Measurements from ENCODE around the gene TDRD10. TPM values are rescaled to one million over a fixed set of nuclear protein-coding genes. Genes with fewer than 3 reads are reported as not detected.

The TDRD10 gene
- total RNA-seq, 1 experiment from 2014 or later = not detected

- Histone ChIP-seq H3K27me3 (no peaks in the 10 kb centered on the region), H3K9me3 (replicated peaks) (no peaks in the 10 kb centered on the region), H3K4me3 (no peak overlapping the region), H3K36me3 (peaks cover 65% of the 10 kb centered on the region), H3K4me1 (peaks cover 33% of the 10 kb centered on the region), H3K27ac (no peak overlapping the region; the same call in 1 of the 2 replicates)
- no peak for DNase-seq
Observed at GRCh38 chr1:154582885-154583284, 80.9 kb downstream of the TDRD10 start.

GRCh38 chr1:154583773-154584172, 81.8 kb downstream of the TDRD10 start:
- Histone ChIP-seq H3K9me3 (replicated peaks) (no peaks in the 10 kb centered on the region), H3K27me3 (no peaks in the 10 kb centered on the region), H3K27ac (peak overlapping the region; percentile 26), H3K36me3 (peaks cover 74% of the 10 kb centered on the region), H3K4me3 (no peak overlapping the region), H3K4me1 (peaks cover 26% of the 10 kb centered on the region)
- DNase-seq = peak; percentile 79 to 80

- Histone ChIP-seq H3K4me1 (peaks cover 22% of the 10 kb centered on the region), H3K9me3 (replicated peaks) (no peaks in the 10 kb centered on the region), H3K27ac (peak overlapping the region; percentile 26; the same call in 1 of the 2 replicates), H3K27me3 (no peaks in the 10 kb centered on the region), H3K4me3 (no peak overlapping the region), H3K36me3 (peaks cover 81% of the 10 kb centered on the region)
- DNase-seq = no peak
Observed at GRCh38 chr1:154584267-154584994, 82.4 kb downstream of the TDRD10 start.

- peaks cover 22% of the 10 kb centered on the region for H3K4me1 ChIP-seq
- no peaks in the 10 kb centered on the region for H3K9me3 ChIP-seq (replicated peaks)
- H3K27me3 ChIP-seq = no peaks in the 10 kb centered on the region
- no peak overlapping the region for H3K4me3 ChIP-seq
- no peak for DNase-seq
- peaks cover 77% of the 10 kb centered on the region for H3K36me3 ChIP-seq
- H3K27ac ChIP-seq = no peak overlapping the region
Observed at GRCh38 chr1:154586231-154586630, 84.2 kb downstream of the TDRD10 start.

GRCh38 chr1:154586641-154587040, 84.6 kb downstream of the TDRD10 start:
- Histone ChIP-seq H3K4me1 (peaks cover 22% of the 10 kb centered on the region), H3K36me3 (peaks cover 79% of the 10 kb centered on the region), H3K27me3 (no peaks in the 10 kb centered on the region), H3K27ac (no peak overlapping the region), H3K9me3 (replicated peaks) (no peaks in the 10 kb centered on the region), H3K4me3 (no peak overlapping the region)
- DNase-seq = no peak

- H3K9me3 ChIP-seq (replicated peaks) = no peaks in the 10 kb centered on the region
- no peaks in the 10 kb centered on the region for H3K27me3 ChIP-seq
- no peak overlapping the region for H3K4me3 ChIP-seq
- H3K36me3 ChIP-seq = peaks cover 86% of the 10 kb centered on the region
- DNase-seq = no peak
- no peak overlapping the region for H3K27ac ChIP-seq
- peaks cover 7% of the 10 kb centered on the region for H3K4me1 ChIP-seq
Observed at GRCh38 chr1:154589780-154590179, 87.8 kb downstream of the TDRD10 start.

GRCh38 chr1:154590756-154591155, 88.7 kb downstream of the TDRD10 start:
- H3K4me1 ChIP-seq = no peaks in the 10 kb centered on the region
- no peaks in the 10 kb centered on the region for H3K27me3 ChIP-seq
- peaks cover 87% of the 10 kb centered on the region for H3K36me3 ChIP-seq
- DNase-seq = no peak
- no peak overlapping the region for H3K27ac ChIP-seq
- H3K4me3 ChIP-seq = no peak overlapping the region
- H3K9me3 ChIP-seq (replicated peaks) = no peaks in the 10 kb centered on the region

- Histone ChIP-seq H3K36me3 (peaks cover 87% of the 10 kb centered on the region), H3K4me1 (no peaks in the 10 kb centered on the region), H3K27ac (no peak overlapping the region), H3K4me3 (no peak overlapping the region), H3K27me3 (no peaks in the 10 kb centered on the region), H3K9me3 (replicated peaks) (no peaks in the 10 kb centered on the region)
- DNase-seq = no peak
Observed at GRCh38 chr1:154591206-154591605, 89.2 kb downstream of the TDRD10 start.

- H3K27ac ChIP-seq = no peak overlapping the region
- no peaks in the 10 kb centered on the region for H3K4me1 ChIP-seq
- no peak for DNase-seq
- no peak overlapping the region for H3K4me3 ChIP-seq
- H3K36me3 ChIP-seq = peaks cover 88% of the 10 kb centered on the region
- no peaks in the 10 kb centered on the region for H3K27me3 ChIP-seq
- no peaks in the 10 kb centered on the region for H3K9me3 ChIP-seq (replicated peaks)
Observed at GRCh38 chr1:154593390-154593789, 91.4 kb downstream of the TDRD10 start.

- H3K4me3 ChIP-seq = no peak overlapping the region
- H3K27ac ChIP-seq = no peak overlapping the region
- no peaks in the 10 kb centered on the region for H3K27me3 ChIP-seq
- no peaks in the 10 kb centered on the region for H3K9me3 ChIP-seq (replicated peaks)
- H3K36me3 ChIP-seq = peaks cover 81% of the 10 kb centered on the region
- H3K4me1 ChIP-seq = no peaks in the 10 kb centered on the region
- DNase-seq = no peak
Observed at GRCh38 chr1:154594811-154595210, 92.8 kb downstream of the TDRD10 start.

GRCh38 chr1:154595621-154596020, 93.6 kb downstream of the TDRD10 start:
- Histone ChIP-seq H3K4me3 (no peak overlapping the region), H3K9me3 (replicated peaks) (no peaks in the 10 kb centered on the region), H3K27me3 (no peaks in the 10 kb centered on the region), H3K4me1 (no peaks in the 10 kb centered on the region), H3K27ac (no peak overlapping the region), H3K36me3 (peaks cover 76% of the 10 kb centered on the region)
- DNase-seq = no peak

Other genes with a start within 250 kb of the TDRD10 start
- 59.6 and 66.5 TPM in 2 replicates for gene HAX1, start 229.6 kb upstream of the TDRD10 start, total RNA-seq (2014; rRNA removed; shearing (Covaris generic))
- not detected in 2 replicates for gene AQP10, start 181.1 kb upstream of the TDRD10 start, total RNA-seq (2014; rRNA removed; shearing (Covaris generic))
- gene ATP8B2, start 176.7 kb upstream of the TDRD10 start, total RNA-seq (2014; rRNA removed; shearing (Covaris generic)) = 21.2 and 25.7 TPM in 2 replicates
- gene IL6R, start 96.9 kb upstream of the TDRD10 start, total RNA-seq (2014; rRNA removed; shearing (Covaris generic)) = 0.53 and 1.1 TPM in 2 replicates
- 0.02 TPM in 1 of 2 replicates, not detected in the other for gene SHE, start 193 bp downstream of the TDRD10 start, total RNA-seq (2014; rRNA removed; shearing (Covaris generic))
- gene UBE2Q1, start 56.4 kb downstream of the TDRD10 start, total RNA-seq (2014; rRNA removed; shearing (Covaris generic)) = 30.2 and 32.6 TPM in 2 replicates
- 0.08 TPM in 2 replicates for gene CHRNB2, start 65.6 kb downstream of the TDRD10 start, total RNA-seq (2014; rRNA removed; shearing (Covaris generic))
- gene ADAR, start 106.0 kb downstream of the TDRD10 start, total RNA-seq (2014; rRNA removed; shearing (Covaris generic)) = 102 and 104 TPM in 2 replicates